HFFc6 (cell line): ENCODE data around the gene OR6J1. TPM values are rescaled to one million over a fixed set of nuclear protein-coding genes. Genes with fewer than 3 reads are reported as not detected.

Experiments used
- DNase-seq: peaks from one replicate; pipeline ENCODE4 v3.0.0-alpha.2; 2018
- H3K27ac Mint-ChIP-seq: 2 replicates; pipeline ENCODE4 v1.8.0; 2020; ENCODE audit warnings: mild to moderate bottlenecking, mixed read lengths
- H3K27me3 Mint-ChIP-seq: 2 replicates; pipeline ENCODE4 v1.8.0; 2021; ENCODE audit warnings: mild to moderate bottlenecking, moderate library complexity, mixed read lengths; ENCODE audit not compliant: insufficient read depth
- H3K36me3 Mint-ChIP-seq: 2 replicates; pipeline ENCODE4 v1.8.0; 2021; ENCODE audit warnings: low read depth, mixed read lengths
- H3K4me1 Mint-ChIP-seq: 2 replicates; pipeline ENCODE4 v1.8.0; 2020; ENCODE audit warnings: low read depth, mixed read lengths
- H3K4me3 Mint-ChIP-seq: 2 replicates; pipeline ENCODE4 v1.8.0; 2020; ENCODE audit warnings: mild to moderate bottlenecking, moderate library complexity, mixed read lengths
- H3K9me3 Mint-ChIP-seq: 2 replicates; pipeline ENCODE4 v1.8.0; 2020; ENCODE audit warnings: mild to moderate bottlenecking, mixed read lengths
- CTCF ChIP-seq: fragments of 200-600 bp; sonication (generic); IDR thresholded peaks from 2 replicates; pipeline ENCODE4 v1.5.0; 2021; ENCODE audit warnings: antibody characterized with exemption, mild to moderate bottlenecking
- total RNA-seq, 6 experiments: library from RNA; stranded (reverse); fragmentation: NEBNext Ultra II Directional; extraction: Animal tissue kit (Norgen Biotek cat#: 25700); gene quantifications; 2 replicates in 1 of 6; 3 replicates in 5 of 6; pipeline ENCODE4 v1.2.3, GENCODE V29; 2021

OR6J1 gene
- total RNA-seq, 6 experiments from 2014 or later, result not detected

GRCh38 chr14:22613736-22614239, 30.4 kb downstream of the OR6J1 start:
- no peak for DNase-seq
- H3K36me3 Mint-ChIP-seq, result peaks cover 21% of the 10 kb centered on the region
- no peaks in the 10 kb centered on the region; the same call in 1 of the 2 replicates for H3K9me3 Mint-ChIP-seq
- no peaks in the 10 kb centered on the region for H3K27me3 Mint-ChIP-seq
- TF ChIP-seq CTCF, result no peak
- peak overlapping the region; percentile 86 for H3K27ac Mint-ChIP-seq
- peaks cover 33% of the 10 kb centered on the region for H3K4me1 Mint-ChIP-seq
- H3K4me3 Mint-ChIP-seq, result peak overlapping the region; percentile 65

GRCh38 chr14:22613106-22613695, 31.0 kb downstream of the OR6J1 start:
- DNase-seq, result no peak
- peak; percentile 62 for TF ChIP-seq CTCF
- H3K4me1 Mint-ChIP-seq, result peaks cover 33% of the 10 kb centered on the region
- no peaks in the 10 kb centered on the region for H3K27me3 Mint-ChIP-seq
- H3K36me3 Mint-ChIP-seq, result peaks cover 21% of the 10 kb centered on the region
- H3K4me3 Mint-ChIP-seq, result peak overlapping the region; percentile 62
- peak overlapping the region; percentile 86 for H3K27ac Mint-ChIP-seq
- no peaks in the 10 kb centered on the region; the same call in 1 of the 2 replicates for H3K9me3 Mint-ChIP-seq

GRCh38 chr14:22610931-22611330, 33.2 kb downstream of the OR6J1 start:
- H3K4me3 Mint-ChIP-seq, result no peak overlapping the region
- no peak for DNase-seq
- H3K27me3 Mint-ChIP-seq, result no peaks in the 10 kb centered on the region
- TF ChIP-seq CTCF, result no peak
- no peaks in the 10 kb centered on the region for H3K9me3 Mint-ChIP-seq
- peaks cover 29% of the 10 kb centered on the region for H3K36me3 Mint-ChIP-seq
- peaks cover 33% of the 10 kb centered on the region for H3K4me1 Mint-ChIP-seq
- no peak overlapping the region for H3K27ac Mint-ChIP-seq

GRCh38 chr14:22607291-22607690, 36.9 kb downstream of the OR6J1 start:
- no peak for TF ChIP-seq CTCF
- peaks cover 21% of the 10 kb centered on the region for H3K4me1 Mint-ChIP-seq
- H3K36me3 Mint-ChIP-seq, result peaks cover 54% of the 10 kb centered on the region
- H3K9me3 Mint-ChIP-seq, result no peaks in the 10 kb centered on the region
- no peak overlapping the region for H3K4me3 Mint-ChIP-seq
- no peaks in the 10 kb centered on the region for H3K27me3 Mint-ChIP-seq
- H3K27ac Mint-ChIP-seq, result no peak overlapping the region
- no peak for DNase-seq

GRCh38 chr14:22606380-22606779, 37.8 kb downstream of the OR6J1 start:
- TF ChIP-seq CTCF, result no peak
- peaks cover 61% of the 10 kb centered on the region for H3K36me3 Mint-ChIP-seq
- H3K4me1 Mint-ChIP-seq, result peaks cover 26% of the 10 kb centered on the region
- no peak overlapping the region for H3K27ac Mint-ChIP-seq
- H3K27me3 Mint-ChIP-seq, result no peaks in the 10 kb centered on the region
- no peaks in the 10 kb centered on the region for H3K9me3 Mint-ChIP-seq
- no peak overlapping the region for H3K4me3 Mint-ChIP-seq
- DNase-seq, result no peak
